ENCODE data around the gene CAPN7.

DNA sequence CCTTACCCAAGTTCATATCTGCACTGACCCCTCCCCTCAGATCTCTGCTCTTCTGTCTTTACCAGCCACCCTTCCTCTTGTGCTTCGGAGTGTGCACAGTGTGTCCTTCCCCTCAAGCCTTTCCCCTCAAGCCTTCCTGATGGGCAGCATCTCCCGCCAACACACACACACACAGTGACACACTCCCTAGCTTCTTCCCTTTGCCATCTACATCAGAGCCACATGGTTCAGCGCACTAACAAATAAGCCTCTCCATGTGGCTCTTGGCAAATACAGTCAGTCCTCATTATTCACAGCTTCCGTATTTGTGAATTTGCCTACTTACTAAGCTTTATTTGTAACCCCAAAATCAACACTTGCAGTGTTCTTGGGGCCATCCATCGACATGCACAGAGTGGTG lies 88.9 kb downstream of the CAPN7 start:
- TF ChIP-seq, protein P1, sequence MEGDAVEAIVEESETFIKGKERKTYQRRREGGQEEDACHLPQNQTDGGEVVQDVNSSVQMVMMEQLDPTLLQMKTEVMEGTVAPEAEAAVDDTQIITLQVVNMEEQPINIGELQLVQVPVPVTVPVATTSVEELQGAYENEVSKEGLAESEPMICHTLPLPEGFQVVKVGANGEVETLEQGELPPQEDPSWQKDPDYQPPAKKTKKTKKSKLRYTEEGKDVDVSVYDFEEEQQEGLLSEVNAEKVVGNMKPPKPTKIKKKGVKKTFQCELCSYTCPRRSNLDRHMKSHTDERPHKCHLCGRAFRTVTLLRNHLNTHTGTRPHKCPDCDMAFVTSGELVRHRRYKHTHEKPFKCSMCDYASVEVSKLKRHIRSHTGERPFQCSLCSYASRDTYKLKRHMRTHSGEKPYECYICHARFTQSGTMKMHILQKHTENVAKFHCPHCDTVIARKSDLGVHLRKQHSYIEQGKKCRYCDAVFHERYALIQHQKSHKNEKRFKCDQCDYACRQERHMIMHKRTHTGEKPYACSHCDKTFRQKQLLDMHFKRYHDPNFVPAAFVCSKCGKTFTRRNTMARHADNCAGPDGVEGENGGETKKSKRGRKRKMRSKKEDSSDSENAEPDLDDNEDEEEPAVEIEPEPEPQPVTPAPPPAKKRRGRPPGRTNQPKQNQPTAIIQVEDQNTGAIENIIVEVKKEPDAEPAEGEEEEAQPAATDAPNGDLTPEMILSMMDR (IDR thresholded peaks at IDR 0.05): no peak
- peak in 1 of 4 donors; percentile 19 for TF ChIP-seq POLR2A (IDR thresholded peaks at IDR 0.05)
